Measurements from ENCODE around the gene DMGDH. TPM values are rescaled to one million over a fixed set of nuclear protein-coding genes. Genes with fewer than 3 reads are reported as not detected.

DMGDH gene
- total RNA-seq, 1 donor from 2014 or later, result 119 TPM

- ATAC-seq, result no peak
- no peak for DNase-seq (ENCODE audit: low spot score)
Observed at GRCh38 chr5:79074641-79075040, 5.2 kb upstream of the DMGDH start.

GRCh38 chr5:79070350-79070667 is 835 bp upstream of the DMGDH start:
- ATAC-seq, result peak; percentile 57
- DNase-seq (ENCODE audit: low spot score), result peak; percentile 77

- peak; percentile 27 for ATAC-seq
Observed at GRCh38 chr5:79062436-79062835, 7.0 kb downstream of the DMGDH start.

DNA sequence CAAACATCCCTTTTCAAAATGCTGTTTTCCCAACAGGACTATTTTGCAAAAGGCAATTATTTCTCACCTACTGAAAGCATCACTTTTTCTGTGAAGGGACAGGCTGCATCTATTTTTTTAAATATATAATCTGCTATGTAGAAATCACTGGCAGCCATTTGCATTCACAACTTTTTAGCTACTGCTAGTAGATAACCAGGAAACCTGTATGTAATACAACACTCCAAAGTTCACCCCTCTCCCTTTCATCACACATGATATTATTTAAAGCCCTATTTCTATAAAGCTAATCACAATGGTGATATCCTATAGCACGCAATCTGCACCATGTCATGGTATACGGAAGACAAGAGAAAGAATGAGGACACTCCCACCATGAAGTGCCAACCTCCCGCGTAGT is 9.8 kb downstream of the DMGDH start:
- ATAC-seq (peak; percentile 16), DNase-seq (ENCODE audit: low spot score) (no peak)

More at GRCh38 chr5:79062436-79062835, 7.0 kb downstream of the DMGDH start:
- DNase-seq (ENCODE audit: low spot score), result no peak

- no peak for DNase-seq (ENCODE audit: low spot score)
- peak; percentile 70 for ATAC-seq
Observed at GRCh38 chr5:79056847-79057246, 12.6 kb downstream of the DMGDH start.

DNA sequence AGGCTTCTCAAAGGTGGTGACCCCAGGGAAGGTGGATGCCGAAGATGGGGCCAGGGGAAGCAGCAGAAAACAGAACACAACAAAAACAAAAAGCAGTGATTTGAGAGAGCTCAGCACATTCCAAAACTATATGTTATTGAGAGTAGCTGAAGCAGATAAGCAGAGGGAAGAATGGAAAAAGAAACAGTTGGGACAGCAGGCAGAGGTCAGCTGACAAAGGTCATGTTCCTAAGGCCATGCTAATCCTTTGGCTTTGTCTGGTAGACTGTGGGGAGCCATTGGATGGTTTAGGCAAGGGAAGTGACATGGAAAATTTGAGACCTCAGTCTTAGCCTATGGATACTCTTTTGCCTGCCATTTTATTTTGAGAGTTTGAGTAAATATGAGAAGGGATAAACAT is 14.5 kb downstream of the DMGDH start:
- DNase-seq (ENCODE audit: low spot score) (no peak), ATAC-seq (peak; percentile 14)

DNA sequence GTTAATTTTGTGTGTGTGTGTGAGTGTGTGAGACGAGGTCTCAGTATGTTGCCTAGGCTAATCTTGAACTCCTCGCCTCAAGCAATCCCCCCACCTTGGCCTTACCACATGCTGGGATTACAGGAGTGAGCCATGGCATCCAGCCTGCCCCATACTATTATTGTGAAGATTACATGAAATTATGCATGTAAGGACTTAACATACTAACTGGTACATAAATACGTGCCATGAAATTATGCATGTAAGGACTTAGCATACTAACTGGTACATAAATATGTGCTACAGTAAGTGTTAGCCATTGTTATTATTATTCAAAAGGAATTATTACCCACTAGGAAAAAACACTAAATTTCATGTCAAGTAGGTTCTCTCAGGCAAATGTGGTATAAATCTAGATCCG is 16.2 kb downstream of the DMGDH start:
- no peak for ATAC-seq
- DNase-seq (ENCODE audit: low spot score), result no peak

- ATAC-seq (peak; percentile 85), DNase-seq (ENCODE audit: low spot score) (peak; percentile 85)
Observed at GRCh38 chr5:79050498-79050897, 19.0 kb downstream of the DMGDH start.

- DNase-seq (ENCODE audit: low spot score) (no peak), ATAC-seq (no peak)
Observed at GRCh38 chr5:79048437-79048836, 21.0 kb downstream of the DMGDH start.

DNA sequence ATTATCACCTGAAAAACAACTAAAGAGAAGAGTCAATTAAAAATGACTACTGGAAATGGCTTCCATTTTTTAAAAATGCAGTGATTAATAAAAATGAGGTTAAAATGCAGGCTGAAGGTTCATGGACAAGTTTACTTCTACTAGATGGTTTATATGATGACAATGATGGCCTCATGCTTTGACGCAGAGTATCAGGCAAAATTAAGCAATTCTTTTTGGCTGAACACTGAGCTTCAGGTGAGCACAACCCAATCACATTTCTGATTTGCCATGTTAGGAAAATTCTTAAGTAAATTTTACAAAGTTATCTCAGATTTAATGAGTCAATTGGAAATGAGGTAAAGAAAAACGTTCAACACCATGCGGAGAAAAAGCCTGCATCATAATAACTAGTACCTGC is 22.3 kb downstream of the DMGDH start:
- DNase-seq (ENCODE audit: low spot score) (no peak), ATAC-seq (peak; percentile 57)

- no peak for DNase-seq (ENCODE audit: low spot score)
- no peak for ATAC-seq
Observed at GRCh38 chr5:79042188-79042587, 27.3 kb downstream of the DMGDH start.

- no peak for ATAC-seq
- DNase-seq (ENCODE audit: low spot score), result no peak
Observed at GRCh38 chr5:79036769-79037168, 32.7 kb downstream of the DMGDH start.

DNA sequence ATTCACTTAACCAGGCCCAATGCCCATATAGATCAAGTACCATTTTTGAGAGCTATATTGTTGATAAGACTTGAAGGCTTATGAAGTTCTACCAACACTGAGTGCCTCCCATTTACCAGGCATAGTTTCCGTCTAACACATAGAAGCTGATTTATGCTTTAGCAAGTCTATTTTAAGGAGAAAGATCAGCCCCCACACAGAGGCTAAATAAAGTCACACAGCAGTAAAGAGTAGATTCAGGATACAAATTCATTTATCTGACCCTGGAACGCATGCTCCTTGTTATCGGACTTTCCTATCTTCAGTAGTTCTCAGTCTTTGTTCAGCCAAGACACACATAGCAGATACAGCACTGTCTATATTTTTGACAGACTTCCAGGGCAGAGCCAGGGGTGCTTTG is 34.2 kb downstream of the DMGDH start:
- DNase-seq (ENCODE audit: low spot score) (no peak), ATAC-seq (no peak)

GRCh38 chr5:79032782-79033181 is 36.7 kb downstream of the DMGDH start:
- no peak for ATAC-seq

DNA sequence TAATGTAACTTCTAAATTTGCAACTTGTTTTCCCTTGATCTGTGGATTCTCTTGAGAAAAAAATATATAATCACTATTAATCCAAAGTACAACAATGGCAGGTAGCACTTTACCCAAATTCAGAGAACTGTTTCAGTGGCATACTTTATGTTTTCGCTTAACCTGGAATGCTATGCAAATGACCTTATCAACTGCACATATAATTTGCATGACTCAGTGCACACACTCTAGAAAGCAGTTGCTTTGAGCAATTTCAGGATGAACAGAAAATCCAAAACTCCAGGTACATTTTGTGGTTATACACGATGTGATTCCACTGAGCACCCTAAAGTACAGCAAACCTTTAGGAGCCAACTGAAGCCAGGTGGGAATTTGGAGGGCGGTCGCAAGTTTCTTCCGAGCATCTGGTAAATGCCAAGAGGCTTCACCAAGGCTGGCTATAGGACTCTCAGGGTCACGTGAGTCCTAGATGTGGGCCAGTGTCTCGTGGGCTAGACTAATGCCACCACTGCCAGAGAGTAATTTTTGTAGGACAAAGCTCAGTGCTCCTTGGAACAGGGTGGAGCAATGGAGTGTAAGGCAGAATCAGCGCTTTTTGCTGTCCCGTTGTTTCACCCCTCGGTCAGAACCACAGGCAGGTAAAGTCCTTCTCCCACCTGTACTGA is 37.3 kb downstream of the DMGDH start:
- ATAC-seq (peak; percentile 59), DNase-seq (ENCODE audit: low spot score) (peak; percentile 79)

More at GRCh38 chr5:79032782-79033181, 36.7 kb downstream of the DMGDH start:
- DNase-seq (ENCODE audit: low spot score), result no peak

GRCh38 chr5:79031485-79031867 is 38.0 kb downstream of the DMGDH start:
- peak; percentile 12 for ATAC-seq
- no peak for DNase-seq (ENCODE audit: low spot score)

DNA sequence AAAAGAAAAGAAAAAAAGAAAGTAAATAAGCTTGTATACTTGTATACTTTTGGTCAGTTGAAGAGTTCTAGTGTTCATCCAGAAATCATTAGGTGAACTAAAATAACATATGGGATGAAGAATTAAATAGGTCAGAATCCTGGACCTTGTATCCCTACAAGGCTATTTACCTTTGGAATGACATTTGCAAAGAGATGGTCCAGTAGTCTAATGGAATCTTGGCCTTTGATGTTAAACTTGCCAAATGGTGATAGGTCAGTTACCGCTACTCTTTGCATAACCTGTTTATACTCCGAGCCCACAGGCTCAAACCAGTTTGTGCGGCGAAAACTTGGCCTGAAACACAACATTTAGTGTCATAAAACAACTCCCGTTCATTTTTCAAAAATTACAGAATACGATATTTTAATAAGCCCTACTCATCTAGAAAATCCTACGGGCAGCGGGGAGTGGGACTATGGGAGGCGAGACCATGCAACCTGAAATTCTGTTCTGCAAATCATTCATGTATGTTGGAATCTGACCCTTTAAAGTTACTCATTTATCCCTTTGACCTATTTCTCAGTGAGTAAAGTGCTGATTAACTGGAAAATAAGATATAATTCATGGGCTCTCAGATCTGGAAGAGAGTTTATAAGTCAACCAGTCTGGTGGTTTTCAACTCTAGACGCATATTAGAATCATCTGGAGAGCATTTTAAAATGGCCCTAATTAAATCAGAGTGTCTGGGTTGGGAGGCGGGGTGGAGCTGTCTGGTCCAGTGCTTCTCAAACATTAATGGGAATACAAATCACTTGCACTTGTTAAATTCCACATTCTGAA is 38.6 kb downstream of the DMGDH start:
- peak; percentile 74 for DNase-seq (ENCODE audit: low spot score)
- ATAC-seq, result peak; percentile 65

DNA sequence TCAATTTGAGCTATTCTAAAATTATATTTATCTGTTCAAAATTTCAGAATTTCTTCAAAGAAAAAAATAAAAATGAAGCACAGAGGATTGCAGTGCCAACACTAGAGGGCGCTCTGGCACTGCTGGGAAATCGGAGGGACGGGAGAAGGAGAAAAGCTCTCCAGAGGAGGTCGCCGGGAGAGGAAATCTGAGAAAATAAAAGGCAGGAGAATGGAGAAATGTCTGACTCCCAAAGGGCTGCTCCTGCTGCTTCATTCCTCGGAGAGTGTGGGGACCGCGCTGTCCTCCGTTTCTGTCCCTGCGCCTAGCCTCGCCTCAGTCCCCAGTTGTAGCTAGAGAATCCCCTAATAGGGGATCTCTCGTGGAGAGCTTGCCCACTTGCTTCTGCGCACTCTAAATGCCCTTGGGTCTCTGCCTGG is 44.4 kb downstream of the DMGDH start:
- DNase-seq (ENCODE audit: low spot score) (peak; percentile 68), ATAC-seq (peak; percentile 82)

GRCh38 chr5:79023947-79024346 is 45.5 kb downstream of the DMGDH start:
- ATAC-seq (no peak), DNase-seq (ENCODE audit: low spot score) (no peak)

GRCh38 chr5:79023348-79023747 is 46.1 kb downstream of the DMGDH start:
- ATAC-seq (no peak), DNase-seq (ENCODE audit: low spot score) (no peak)

DNA sequence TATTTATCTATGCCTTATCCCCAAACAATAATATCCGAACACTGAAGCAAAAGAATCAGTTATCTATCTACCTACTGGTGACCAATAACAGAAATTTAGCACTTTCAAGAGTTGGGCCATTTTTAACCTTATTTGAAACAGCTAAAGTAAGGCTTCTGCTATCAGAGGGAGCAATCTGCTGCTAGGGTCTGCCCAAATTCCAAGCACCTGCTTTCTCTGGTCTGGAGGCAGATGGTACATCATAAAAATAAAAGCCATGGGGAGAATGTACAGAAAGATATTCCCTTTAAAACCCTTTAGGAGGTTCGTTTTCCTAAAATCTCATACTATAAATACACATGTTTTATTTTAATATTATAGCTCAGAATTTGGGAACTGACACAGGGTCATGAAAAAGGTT is 46.7 kb downstream of the DMGDH start:
- no peak for ATAC-seq

DNA sequence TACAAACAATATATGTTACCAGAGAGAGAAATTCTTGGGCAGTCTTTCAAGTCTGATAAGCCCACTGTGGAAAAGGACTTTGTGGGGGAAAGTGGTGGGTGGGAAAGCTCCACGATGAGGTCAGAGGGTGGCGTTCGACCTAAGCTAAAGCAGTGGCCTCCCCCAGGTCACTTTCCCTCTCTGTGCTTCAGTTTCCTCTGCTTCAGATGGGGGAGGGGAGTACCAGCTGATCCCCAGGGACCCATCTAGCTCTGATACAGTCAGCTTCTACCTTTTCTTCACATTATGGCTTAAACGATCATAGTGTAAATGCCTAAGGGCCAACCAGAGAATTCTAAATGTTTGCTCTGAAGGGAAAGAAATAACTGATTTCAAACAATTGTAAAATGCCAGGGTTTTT is 47.7 kb downstream of the DMGDH start:
- ATAC-seq (no peak), DNase-seq (ENCODE audit: low spot score) (no peak)

More for the DNA sequence above, 46.7 kb downstream of the DMGDH start:
- no peak for DNase-seq (ENCODE audit: low spot score)

All from left lobe of liver (tissue), 2 donors.